PC-3 (cell line): ENCODE results near the gene SSC4D. TPM values are rescaled to one million over a fixed set of nuclear protein-coding genes. Genes with fewer than 3 reads are reported as not detected.

Experiments
- ATAC-seq: fragments of 200-7000 bp; cut with Tn5 transposase; 2 replicates; pipeline ENCODE4 v1.9.1; 2020; ENCODE audit warnings: mild to moderate bottlenecking, moderate library complexity
- BruUV-seq: library from RNA; stranded (reverse); fragments of 400-500 nt; replicated peaks from 2 replicates; lab custom pipeline; 2021; lab: Mats Ljungman, UMichigan
- CTCF ChIA-PET: fragments of 300-600 bp; sonication (Branson Sonifier 250); formaldehyde crosslinking; loops from one replicate; lab custom pipeline; 2022; ENCODE audit warnings: antibody characterized with exemption; lab: Charles Lee
- POLR2A ChIA-PET: fragments of 300-600 bp; sonication (Branson Sonifier 250); formaldehyde crosslinking; loops from one replicate; lab custom pipeline; 2022; ENCODE audit warnings: antibody characterized with exemption; ENCODE audit not compliant: unreplicated experiment; lab: Charles Lee
- DNase-seq: peaks from one replicate; pipeline ENCODE4 v3.0.0-alpha.2; 2015
- H2AFZ ChIP-seq: fragments of 300-600 bp; sonication (generic); 2 replicates; pipeline ENCODE4 v1.6.0; 2016; ENCODE audit warnings: antibody characterized with exemption, low read length
- H3F3A ChIP-seq: fragments of 300-600 bp; sonication (generic); one replicate; pipeline ENCODE4 v1.6.0; 2017; ENCODE audit warnings: antibody characterized with exemption, low read length, control low read depth, mild to moderate bottlenecking; ENCODE audit not compliant: unreplicated experiment
- H3K27ac ChIP-seq: fragments of 300-600 bp; sonication (generic); 2 replicates; pipeline ENCODE4 v1.5.1; 2016; ENCODE audit warnings: mild to moderate bottlenecking, low read length
- H3K27me3 ChIP-seq: fragments of 300-600 bp; sonication (generic); 2 replicates; pipeline ENCODE4 v1.6.1; 2016; ENCODE audit warnings: low read length, mixed read lengths
- H3K36me3 ChIP-seq: fragments of 300-600 bp; sonication (generic); 2 replicates; pipeline ENCODE4 v1.6.1; 2016; ENCODE audit warnings: low read depth, mixed run types, low read length, mixed read lengths
- H3K4me1 ChIP-seq: fragments of 300-600 bp; sonication (generic); 2 replicates; pipeline ENCODE4 v1.5.1; 2016; ENCODE audit warnings: low read length; ENCODE audit not compliant: insufficient read depth
- H3K4me2 ChIP-seq: fragments of 300-600 bp; sonication (generic); 2 replicates; pipeline ENCODE4 v1.6.0; 2016; ENCODE audit warnings: low read length
- H3K4me3 ChIP-seq: fragments of 300-600 bp; sonication (generic); 2 replicates; pipeline ENCODE4 v1.5.1; 2016; ENCODE audit warnings: mild to moderate bottlenecking, low read length, mixed read lengths
- H3K79me2 ChIP-seq: fragments of 300-600 bp; sonication (generic); 2 replicates; pipeline ENCODE4 v1.6.1; 2017; ENCODE audit warnings: low read length, mixed read lengths
- H3K9ac ChIP-seq: fragments of 300-600 bp; sonication (generic); 2 replicates; pipeline ENCODE4 v1.6.0; 2016; ENCODE audit warnings: mild to moderate bottlenecking, low read length
- H3K9me2 ChIP-seq: fragments of 300-600 bp; sonication (generic); replicated peaks from 2 replicates; pipeline ENCODE4 v1.6.1; 2016; ENCODE audit warnings: mixed run types, low read length, mixed read lengths
- H3K9me3 ChIP-seq: fragments of 300-600 bp; sonication (generic); 2 replicates; pipeline ENCODE4 v1.6.1; 2016; ENCODE audit warnings: low read length, mixed read lengths
- H4K20me1 ChIP-seq: fragments of 300-600 bp; sonication (generic); 2 replicates; pipeline ENCODE4 v1.6.1; 2016; ENCODE audit warnings: low read length, mixed read lengths
- CTCF ChIP-seq: fragments of 300-600 bp; sonication (generic); conservative IDR thresholded peaks from 2 replicates; pipeline ENCODE4 v1.5.1; 2017; ENCODE audit warnings: antibody characterized with exemption, low read depth, mild to moderate bottlenecking, low read length
- EZH2 ChIP-seq: fragments of 300-600 bp; sonication (generic); IDR thresholded peaks from one replicate; pipeline ENCODE4 v1.6.1; 2017; ENCODE audit warnings: antibody characterized with exemption, mild to moderate bottlenecking, low read length; ENCODE audit not compliant: unreplicated experiment
- EZH2phosphoT487 ChIP-seq: fragments of 300-600 bp; sonication (generic); IDR thresholded peaks from 2 replicates; pipeline ENCODE4 v1.6.1; 2018; ENCODE audit warnings: mild to moderate bottlenecking, antibody characterized with exemption, low read length, borderline replicate concordance
- intact Hi-C: fragments of 100-400 bp; cut with micrococcal nuclease; formaldehyde crosslinking; loops from 2 replicates; pipeline ENCODE4 v1.9.0; 2023
- total RNA-seq: library from RNA; depleted of rRNA; stranded (reverse); fragments of >200 nt; gene quantifications from 2 replicates; pipeline ENCODE4 v1.2.3, GENCODE V29; 2014

Gene SSC4D
- total RNA-seq, 1 experiment from 2014 or later: 1.3 TPM

GRCh38 chr7:76377186-76377918 is 32.1 kb downstream of the SSC4D start:
- no peaks in the 10 kb centered on the region for H3K9me3 ChIP-seq
- ChIA-PET CTCF (no interaction called here), POLR2A (no interaction called here)
- ATAC-seq: no peak
- BruUV-seq: no TSS peak
- H3K27me3 ChIP-seq: no peaks in the 10 kb centered on the region
- H3K9me2 ChIP-seq: no peaks in the 10 kb centered on the region
- H3K4me2 ChIP-seq: no peak overlapping the region
- H3K4me3 ChIP-seq: no peak overlapping the region
- H3F3A ChIP-seq: peaks cover 4% of the 10 kb centered on the region
- H2AFZ ChIP-seq: no peak overlapping the region
- H3K79me2 ChIP-seq: no peaks in the 10 kb centered on the region
- H3K36me3 ChIP-seq: no peaks in the 10 kb centered on the region
- H3K27ac ChIP-seq: no peak overlapping the region
- H4K20me1 ChIP-seq: no peaks in the 10 kb centered on the region
- no peak for TF ChIP-seq EZH2
- TF ChIP-seq EZH2phosphoT487: no peak
- TF ChIP-seq CTCF: no peak
- H3K9ac ChIP-seq: no peak overlapping the region
- no peak for DNase-seq
- intact Hi-C loops: no loop called here
- H3K4me1 ChIP-seq: peaks cover 24% of the 10 kb centered on the region

GRCh38 chr7:76375251-76375650 is 34.2 kb downstream of the SSC4D start:
- Histone ChIP-seq H4K20me1 (no peaks in the 10 kb centered on the region), H3K9me2 (no peaks in the 10 kb centered on the region), H3K79me2 (no peaks in the 10 kb centered on the region), H3F3A (peaks cover 1% of the 10 kb centered on the region), H3K4me3 (no peak overlapping the region), H3K4me1 (peaks cover 21% of the 10 kb centered on the region), H3K27me3 (no peaks in the 10 kb centered on the region), H3K36me3 (no peaks in the 10 kb centered on the region), H2AFZ (no peak overlapping the region), H3K4me2 (no peak overlapping the region), H3K9me3 (no peaks in the 10 kb centered on the region), H3K27ac (no peak overlapping the region), H3K9ac (no peak overlapping the region)
- CTCF ChIA-PET: no interaction called here
- TF ChIP-seq EZH2 (no peak), EZH2phosphoT487 (no peak), CTCF (no peak)
- BruUV-seq: no TSS peak
- POLR2A ChIA-PET: interaction anchor here (0.6 kb wide), 1 partner anchor 208 kb away, joined by 4 read pairs; no protein-coding TSS in a partner anchor
- DNase-seq (no peak), ATAC-seq (no peak)
- intact Hi-C loops: no loop called here
